Measurements from ENCODE around the gene PCSK9.

DNA sequence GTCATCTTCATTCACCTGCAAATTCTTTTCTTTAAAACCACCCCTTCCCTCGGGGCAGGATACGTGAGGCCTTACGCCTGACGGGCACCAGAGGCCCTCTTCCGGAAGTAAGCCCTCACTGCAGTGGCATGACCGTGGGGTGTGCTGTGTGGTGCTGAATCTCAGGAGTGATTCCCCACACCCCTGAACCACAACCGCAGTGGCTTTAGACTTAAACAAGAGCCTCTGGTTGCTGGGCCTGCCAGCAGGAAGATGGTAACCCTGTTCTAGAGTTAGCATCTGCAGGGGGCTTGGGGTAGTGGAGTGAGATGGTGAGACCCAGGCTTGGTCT, 28.5 kb upstream of the PCSK9 start:
- peak; percentile 21 for TF ChIP-seq CTCF (IDR thresholded peaks at IDR 0.05; ENCODE audit: low read depth, low read length)
- TF ChIP-seq EZH2phosphoT487 (IDR thresholded peaks at IDR 0.05; ENCODE audit: low read depth) = no peak

All from OCI-LY3 (cell line).